ENCODE measurements around the gene TMEM87B.
A peak's percentile ranks its signal among the peaks of the same experiment; 100 is the strongest.

Gene TMEM87B

DNA sequence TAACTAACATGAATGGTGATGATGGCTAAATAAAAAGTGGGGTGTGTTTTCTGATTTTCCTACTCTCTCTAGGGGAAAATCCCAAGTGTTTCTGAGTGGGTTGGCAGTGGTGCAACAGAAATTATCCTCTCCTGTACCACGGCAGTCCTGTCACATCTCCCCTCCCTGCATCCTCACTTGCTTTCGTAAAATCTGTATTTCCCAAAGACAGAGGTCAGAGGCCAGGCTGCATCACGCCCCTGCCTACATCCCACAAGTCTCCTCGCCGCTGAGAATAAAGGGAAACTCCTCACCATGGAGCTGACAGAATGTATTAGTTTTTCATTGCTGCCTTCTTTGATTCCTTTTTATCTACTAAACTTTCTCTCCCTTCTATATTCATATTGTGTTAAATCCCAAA, 96.2 kb downstream of the TMEM87B start:
- DNase-seq (ENCODE audit: low read depth): no peak

- no peak for DNase-seq (ENCODE audit: low read depth)
These were observed 96.8 kb downstream of the TMEM87B start for GRCh38 chr2:112151701-112152440.

GRCh38 chr2:112152476-112153178, 97.6 kb downstream of the TMEM87B start:
- DNase-seq (ENCODE audit: low read depth): no peak

GRCh38 chr2:112153179-112153490, 98.1 kb downstream of the TMEM87B start:
- DNase-seq (ENCODE audit: low read depth): no peak

DNA sequence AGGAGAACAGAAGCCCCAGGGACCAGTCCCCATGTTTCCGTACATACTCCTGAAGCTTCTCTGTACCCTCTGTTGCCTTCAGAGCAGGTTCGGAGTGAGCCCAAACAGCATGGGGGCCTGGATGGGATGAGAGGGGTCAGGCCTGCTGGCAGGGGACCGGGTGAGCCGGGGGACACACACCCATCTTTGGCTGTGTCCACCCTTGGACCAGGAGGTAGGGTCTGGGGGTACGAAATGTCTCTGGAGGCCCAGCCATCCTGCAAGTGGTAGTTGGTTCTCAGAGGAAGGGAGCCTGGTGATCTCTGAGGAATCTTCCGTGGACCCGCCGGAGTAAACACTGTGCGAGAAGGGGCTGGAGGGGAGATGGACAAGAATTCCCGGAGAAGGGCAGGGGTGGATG, 98.4 kb downstream of the TMEM87B start:
- no peak for DNase-seq (ENCODE audit: low read depth)

DNA sequence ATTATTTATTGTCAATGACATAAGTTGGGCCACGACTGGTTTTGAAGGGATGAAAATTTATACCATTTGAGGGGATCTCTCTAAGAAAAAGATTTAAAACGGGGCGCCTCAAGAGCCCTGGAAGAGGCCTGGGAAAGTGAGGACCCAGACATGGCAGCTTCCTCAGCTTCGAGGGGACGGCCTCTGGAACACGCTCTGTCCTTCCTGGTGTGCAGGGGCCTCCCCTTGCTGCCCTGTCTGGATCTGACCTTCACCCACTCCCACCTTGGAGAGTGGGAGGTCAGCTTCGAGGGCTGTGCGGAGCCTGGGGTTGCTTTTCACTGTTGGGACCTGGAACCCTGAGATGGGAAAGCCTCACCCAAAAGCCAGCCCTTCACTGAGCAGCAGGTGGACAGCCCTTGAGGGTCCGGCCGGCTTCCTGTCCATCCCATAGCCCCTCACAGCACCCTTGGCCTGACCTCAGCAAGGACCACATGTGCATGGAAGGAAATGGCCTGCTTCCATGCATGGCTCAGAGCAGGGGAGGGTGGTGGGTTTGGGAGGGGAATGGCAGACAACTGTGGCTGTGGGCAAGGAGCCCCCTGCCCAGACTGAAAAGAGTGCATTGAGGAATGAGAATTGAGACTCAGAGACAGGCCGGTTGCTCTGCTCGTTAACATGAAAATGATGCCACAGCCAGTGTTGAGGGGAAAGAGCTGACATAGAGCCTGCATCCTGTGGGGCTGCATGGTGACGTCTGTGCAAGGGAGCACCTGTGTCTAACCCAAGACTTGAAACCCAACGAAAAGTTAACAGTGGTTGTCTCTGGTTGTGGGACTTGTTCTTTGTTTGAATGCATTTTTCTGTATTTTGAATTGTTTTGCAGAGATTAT, 99.4 kb downstream of the TMEM87B start:
- DNase-seq (ENCODE audit: low read depth): peak; percentile 12

- peak; percentile 18 for DNase-seq (ENCODE audit: low read depth)
These were observed 100.5 kb downstream of the TMEM87B start for GRCh38 chr2:112155331-112156151.

- DNase-seq (ENCODE audit: low read depth): peak; percentile 31
These were observed 101.3 kb downstream of the TMEM87B start for GRCh38 chr2:112156152-112156986.

DNA sequence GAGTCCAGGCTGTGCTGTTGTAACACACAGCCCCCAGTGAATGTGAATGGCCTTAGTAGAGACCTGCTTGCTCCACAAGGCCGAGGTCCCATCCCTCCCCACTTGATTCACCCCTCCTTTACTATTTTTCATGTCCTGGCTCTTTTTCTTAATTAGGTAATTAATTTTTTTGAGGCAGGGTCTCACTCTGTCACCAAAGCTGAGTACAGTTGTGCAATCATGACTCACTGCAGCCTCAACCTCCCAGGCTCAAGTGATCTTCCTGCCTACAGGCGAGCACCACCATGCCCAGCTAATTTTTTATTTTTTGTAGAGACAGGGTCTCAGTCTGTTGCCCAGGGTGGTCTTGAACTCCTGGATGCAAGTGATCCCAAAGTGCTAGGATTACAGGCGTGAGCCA, 102.4 kb downstream of the TMEM87B start:
- DNase-seq (ENCODE audit: low read depth): no peak

DNA sequence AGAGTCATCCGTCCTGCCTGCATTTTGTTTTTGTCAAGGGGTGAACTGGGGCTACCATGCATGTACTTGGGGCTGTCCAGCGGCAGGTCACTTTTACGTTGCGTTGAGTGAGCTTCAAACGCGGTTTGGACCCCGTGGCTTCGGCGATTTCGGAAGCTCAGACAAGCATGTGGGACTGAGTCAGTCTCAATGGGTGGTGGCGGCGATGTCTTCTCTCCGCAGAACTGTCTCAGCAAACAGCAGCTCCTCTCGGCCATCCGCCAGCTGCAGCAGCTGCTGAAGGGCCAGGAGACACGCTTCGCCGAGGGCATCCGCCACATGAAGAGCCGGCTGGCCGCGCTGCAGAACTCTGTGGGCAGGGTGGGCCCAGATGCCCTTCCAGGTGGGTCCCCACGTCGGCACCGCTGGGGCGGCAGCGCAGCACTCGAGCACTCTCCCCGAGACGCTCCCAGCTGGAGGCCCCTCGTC, 104.4 kb downstream of the TMEM87B start:
- no peak for DNase-seq (ENCODE audit: low read depth)

- no peak for DNase-seq (ENCODE audit: low read depth)
These were observed 105.5 kb downstream of the TMEM87B start for GRCh38 chr2:112160283-112161250.

DNA sequence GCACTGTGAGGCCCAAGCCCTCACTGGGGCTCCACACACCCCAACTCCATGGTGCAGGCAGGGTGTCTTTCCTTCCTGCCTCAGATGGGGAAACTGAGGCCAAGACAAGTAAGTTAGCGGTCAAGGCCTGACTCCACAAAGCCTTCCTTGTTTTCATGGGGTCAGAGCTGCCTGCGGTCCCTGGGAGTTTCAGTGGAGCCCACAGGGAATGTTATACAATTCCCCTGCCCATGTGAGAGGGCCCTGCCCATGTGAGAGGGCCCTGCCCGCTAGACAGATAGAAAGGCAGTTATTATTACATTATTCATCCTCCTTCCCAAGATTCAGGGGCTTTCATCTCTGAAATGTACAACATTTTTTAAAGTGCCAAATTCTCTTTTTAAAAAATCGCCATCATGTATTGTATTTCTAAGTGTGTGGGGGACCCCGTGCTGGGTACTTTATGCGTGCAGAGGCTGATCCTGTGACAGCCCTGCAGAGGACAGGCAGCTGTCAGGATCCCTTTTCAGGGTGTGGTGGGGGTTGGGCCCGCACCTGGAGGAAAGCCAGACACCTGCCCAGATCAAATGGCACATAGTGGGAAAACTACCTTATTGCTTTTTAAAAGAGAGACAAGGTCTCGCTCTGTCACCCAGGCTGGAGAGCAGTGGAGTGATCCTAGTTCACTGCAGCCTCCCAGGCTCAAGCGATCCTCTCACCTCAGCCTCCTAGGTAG, 106.5 kb downstream of the TMEM87B start:
- no peak for DNase-seq (ENCODE audit: low read depth)

DNA sequence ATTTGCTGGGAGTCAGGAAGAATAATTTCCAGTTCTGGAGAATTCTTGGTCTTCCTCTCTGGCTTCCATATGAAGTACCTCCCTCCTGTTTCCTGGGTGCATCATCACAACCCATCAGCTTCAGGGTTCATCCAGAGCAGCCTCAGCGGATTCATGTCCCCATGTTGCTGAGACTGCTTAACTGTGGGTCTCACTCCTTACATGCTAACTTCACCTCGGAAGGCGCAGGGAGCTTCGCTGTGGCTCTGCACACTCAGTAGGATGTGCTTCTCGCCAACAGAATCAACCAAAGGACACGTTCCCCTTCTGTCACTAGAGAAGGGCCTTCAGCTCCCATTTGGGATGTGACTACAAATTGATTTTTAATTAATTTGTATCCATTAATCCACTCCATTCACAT, 107.3 kb downstream of the TMEM87B start:
- no peak for DNase-seq (ENCODE audit: low read depth)

GRCh38 chr2:112162956-112163355, 107.9 kb downstream of the TMEM87B start:
- no peak for DNase-seq (ENCODE audit: low read depth)

DNA sequence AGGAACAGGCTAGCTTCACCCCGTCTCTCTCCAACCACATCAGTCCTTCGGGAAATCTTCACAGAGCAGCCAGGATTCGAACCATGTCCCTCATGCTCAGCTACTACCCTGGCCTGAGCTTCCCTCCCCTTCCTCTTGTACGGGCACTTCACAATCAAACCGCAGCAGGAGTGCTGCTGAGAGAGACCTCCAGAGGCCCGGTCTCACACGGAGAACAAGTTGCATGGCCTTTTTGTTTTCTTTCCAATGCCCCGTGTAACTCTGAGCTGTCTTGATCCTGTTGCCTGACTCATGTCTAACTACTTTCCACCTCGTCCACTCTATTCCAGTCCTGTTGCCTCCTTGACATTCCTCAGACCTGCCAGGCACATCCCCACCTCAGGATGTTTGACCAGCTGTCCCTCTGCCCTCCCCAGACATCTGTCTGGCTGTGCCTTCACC, 108.5 kb downstream of the TMEM87B start:
- no peak for DNase-seq (ENCODE audit: low read depth)

- no peak for DNase-seq (ENCODE audit: low read depth)
These were observed 109.8 kb downstream of the TMEM87B start for GRCh38 chr2:112164876-112165275.

DNA sequence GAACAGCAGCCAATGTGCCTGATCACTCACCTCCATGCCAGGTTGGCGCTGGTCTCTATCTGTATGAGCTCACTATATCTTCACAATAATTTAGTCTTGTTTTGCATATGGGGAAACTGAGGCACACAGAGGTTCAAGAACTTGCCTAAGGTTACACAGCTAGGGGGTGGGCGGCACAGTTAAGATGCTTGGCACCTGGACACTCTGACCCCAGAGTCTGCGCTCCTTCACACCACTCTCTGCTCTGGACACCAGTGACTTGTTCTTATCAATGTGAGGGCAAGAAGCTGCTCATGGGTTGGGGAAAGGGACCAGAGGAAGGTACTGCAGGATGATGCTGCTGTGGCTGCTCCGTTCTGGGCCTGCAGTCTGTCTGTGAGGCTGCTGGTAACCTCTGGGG, 110.2 kb downstream of the TMEM87B start:
- no peak for DNase-seq (ENCODE audit: low read depth)

- no peak for DNase-seq (ENCODE audit: low read depth)
These were observed 111.9 kb downstream of the TMEM87B start for GRCh38 chr2:112166806-112167499.
